ENCODE results near the gene FPGS.

GRCh38 chr9:127796225-127796813 is 6.4 kb upstream of the FPGS start:
- no peak for TF ChIP-seq CTCF (optimal IDR thresholded peaks at IDR 0.05 in 1 of 3, IDR thresholded peaks at IDR 0.05 in 1 of 3, conservative IDR thresholded peaks at IDR 0.05 in 1 of 3; ENCODE audit: extremely low read depth in 1 of 3, insufficient read depth in 2 of 3, low read length in 3 of 3)
- TF ChIP-seq EZH2 (IDR thresholded peaks at IDR 0.05; ENCODE audit: low read length), result no peak
